Kidney (tissue), 14 donors: Measurements from ENCODE around the gene TMEM120B. TPM values are rescaled to one million over a fixed set of nuclear protein-coding genes. Genes with fewer than 3 reads are reported as not detected.
A peak's percentile ranks its signal among the peaks of the same experiment; 100 is the strongest.

Experiments
- DNase-seq, 5 donors: peaks; one replicate each; pipeline ENCODE4 v3.0.0-alpha.2; 2013 to 2020
- FAIRE-seq: peaks from 2 replicates; lab custom pipeline; 2012; peaks lifted over from hg19 to GRCh38; lab: Jason Lieb, UNC
- H3K27ac ChIP-seq, 2 donors: one replicate each; pipeline ENCODE4 v1.7.0; 2013; ENCODE audit warnings: low read depth in 2 of 2, low read length in 2 of 2, inconsistent platforms in 1 of 2
- H3K27me3 ChIP-seq: one replicate; pipeline ENCODE4 v1.7.1; 2013; ENCODE audit warnings: low read length, inconsistent platforms; ENCODE audit not compliant: control insufficient read depth, insufficient read depth
- H3K36me3 ChIP-seq, 3 donors: one replicate each; pipeline versions ENCODE4 v1.7.0 to v1.7.1; 2013; ENCODE audit warnings: low read length in 3 of 3, control low read depth in 1 of 3, inconsistent platforms in 1 of 3; ENCODE audit not compliant: insufficient read depth in 3 of 3, control insufficient read depth in 2 of 3
- H3K4me1 ChIP-seq, 3 donors: one replicate each; pipeline versions ENCODE4 v1.7.0 to v1.7.1; 2013; ENCODE audit warnings: low read length in 3 of 3, inconsistent platforms in 1 of 3, low read depth in 1 of 3; ENCODE audit not compliant: control insufficient read depth in 2 of 3, insufficient read depth in 2 of 3
- H3K4me3 ChIP-seq, 3 donors: one replicate each; pipeline versions ENCODE4 v1.7.0 to v1.8.1; 2013; ENCODE audit warnings: low read length in 3 of 3, control low read depth in 1 of 3, inconsistent platforms in 1 of 3
- H3K9ac ChIP-seq, 3 donors: one replicate each; pipeline versions ENCODE4 v1.7.0 to v1.7.1; 2013; ENCODE audit warnings: low read length in 3 of 3, control low read depth in 1 of 3, inconsistent platforms in 1 of 3
- H3K9me3 ChIP-seq, 3 donors: one replicate each; pipeline versions ENCODE4 v1.7.0 to v1.7.1; 2013; ENCODE audit warnings: low read length in 3 of 3, control low read depth in 1 of 3, inconsistent platforms in 1 of 3; ENCODE audit not compliant: control insufficient read depth in 2 of 3, insufficient read depth in 1 of 3
- CTCF ChIP-seq: IDR thresholded peaks from 3 replicates; pipeline ENCODE4 v1.5.1; 2012; ENCODE audit warnings: mild to moderate bottlenecking, moderate library complexity, borderline replicate concordance; ENCODE audit not compliant: insufficient read depth; ENCODE audit errors: extremely low read depth
- intact Hi-C: fragments of 100-400 bp; cut with DNase I; formaldehyde crosslinking; loops from one replicate; pipeline ENCODE4 v1.11.1; 2022
- polyA plus RNA-seq: library from polyadenylated mRNA; stranded (reverse); fragments of 350-450 nt; fragmentation: Illumina TruSeq; extraction: RNeasy Lipid Tissue Mini Kit (QIAGEN cat#74804); gene quantifications from one replicate; pipeline ENCODE4 v1.2.3, GENCODE V29; 2014; ENCODE audit warnings: low read depth, low replicate concordance; ENCODE audit not compliant: insufficient read depth
- total RNA-seq: library from RNA; stranded (reverse); fragmentation: NEBNext Ultra II Directional; extraction: Animal tissue kit (Norgen Biotek cat#: 25700); gene quantifications from one replicate; pipeline ENCODE4 v1.2.1, GENCODE V29; 2021
- donor health status: control.
- donor health status: control.
- donor health status: control.
- donor health status: control.
- donor health status: control.
- donor health status: DM: yes; HTN: yes; CAD: no.
- donor health status: Normal renal cell carcinoma (clear cell type).

TMEM120B gene
- total and polyA plus RNA-seq, 2 donors from 2014 or later = 9.0 to 14.2 TPM

- no peak overlapping the region for H3K27ac ChIP-seq
- DNase-seq (peak in 1 of 5 donors; percentile 80), FAIRE-seq (no peak)
- no peak overlapping the region for H3K9ac ChIP-seq
- H3K9me3 ChIP-seq = no peaks in the 10 kb centered on the region
- H3K36me3 ChIP-seq = peaks cover 0 to 38% (median 13%) of the 10 kb centered on the region in 3 donors
- H3K27me3 ChIP-seq = no peaks in the 10 kb centered on the region
- TF ChIP-seq CTCF = no peak
- intact Hi-C loops = no loop called here
- no peak overlapping the region for H3K4me3 ChIP-seq
- H3K4me1 ChIP-seq = peaks cover 0 to 43% (median 17%) of the 10 kb centered on the region in 3 donors
Measured at GRCh38 chr12:121809712-121810116, 97.2 kb downstream of the TMEM120B start.

GRCh38 chr12:121810234-121810817 lies 97.8 kb downstream of the TMEM120B start:
- Histone ChIP-seq H3K4me1 (peaks cover 0 to 43% (median 17%) of the 10 kb centered on the region in 3 donors), H3K36me3 (peaks cover under 1 to 43% (median 16%) of the 10 kb centered on the region in 3 donors), H3K9me3 (no peaks in the 10 kb centered on the region), H3K9ac (no peak overlapping the region), H3K4me3 (no peak overlapping the region), H3K27ac (no peak overlapping the region), H3K27me3 (no peaks in the 10 kb centered on the region)
- peak in 1 of 5 donors; percentile 80 for DNase-seq
- TF ChIP-seq CTCF = no peak
- no peak for FAIRE-seq
- intact Hi-C loops = no loop called here

GRCh38 chr12:121810833-121811433 lies 98.4 kb downstream of the TMEM120B start:
- FAIRE-seq (no peak), DNase-seq (no peak)
- no peaks in the 10 kb centered on the region for H3K27me3 ChIP-seq
- intact Hi-C loops = no loop called here
- H3K4me3 ChIP-seq = peak overlapping the region in 2 of 3 donors; percentile 30 to 83
- peak overlapping the region in 1 of 3 donors; percentile 71 for H3K9ac ChIP-seq
- no peak overlapping the region for H3K27ac ChIP-seq
- H3K4me1 ChIP-seq = peaks cover 0 to 40% (median 17%) of the 10 kb centered on the region in 3 donors
- TF ChIP-seq CTCF = no peak
- H3K9me3 ChIP-seq = no peaks in the 10 kb centered on the region
- H3K36me3 ChIP-seq = peaks cover 2 to 42% (median 18%) of the 10 kb centered on the region in 3 donors
